HG02678 (cell line): ENCODE data around the gene DHFR2.
A peak's percentile ranks its signal among the peaks of the same experiment; 100 is the strongest.
"Not testable (repeated sequence)": the region's sequence is repeated elsewhere in the genome, so short reads cannot be mapped to it uniquely, and the experiment has no call there.

ENCODE experiments used
- ATAC-seq: cut with Tn5 transposase; IDR thresholded peaks from one replicate; pipeline ENCODE4 v1.9.1; 2021; ENCODE audit warnings: mild to moderate bottlenecking, moderate library complexity; ENCODE audit not compliant: unreplicated experiment

Gene DHFR2

GRCh38 chr3:94065819-94066480 lies 3.2 kb upstream of the DHFR2 start:
- ATAC-seq = no peak

GRCh38 chr3:94065122-94065521 lies 2.4 kb upstream of the DHFR2 start:
- no peak for ATAC-seq

- ATAC-seq = no peak
Observed at GRCh38 chr3:94064243-94064860, 1.6 kb upstream of the DHFR2 start.

- no peak for ATAC-seq
Observed at GRCh38 chr3:94063496-94064119, 892 bp upstream of the DHFR2 start.

GRCh38 chr3:94061297-94061696 lies 1.4 kb downstream of the DHFR2 start:
- ATAC-seq = no peak

- ATAC-seq = no peak
Observed at GRCh38 chr3:94050546-94050945, 12.2 kb downstream of the DHFR2 start.

GRCh38 chr3:94049267-94049666 lies 13.4 kb downstream of the DHFR2 start:
- ATAC-seq = no peak

GRCh38 chr3:94046533-94046932 lies 16.2 kb downstream of the DHFR2 start:
- no peak for ATAC-seq

- ATAC-seq = not testable (repeated sequence)
Observed at GRCh38 chr3:94044100-94044936, 18.4 kb downstream of the DHFR2 start.

GRCh38 chr3:94043285-94043684 lies 19.4 kb downstream of the DHFR2 start:
- no peak for ATAC-seq

GRCh38 chr3:94036909-94037507 lies 25.7 kb downstream of the DHFR2 start:
- peak; percentile 76 for ATAC-seq

- ATAC-seq = no peak
Observed at GRCh38 chr3:94028093-94028837, 34.5 kb downstream of the DHFR2 start, which contains the start of gene STX19. STX19 (minus strand) TSS chr3:94028597; CDS start chr3:94015269, 13,328 bp downstream.

- ATAC-seq = no peak
Observed at GRCh38 chr3:94026623-94027022, 36.1 kb downstream of the DHFR2 start.

GRCh38 chr3:94024385-94024784 lies 38.3 kb downstream of the DHFR2 start:
- ATAC-seq = no peak

GRCh38 chr3:94020293-94020692 lies 42.4 kb downstream of the DHFR2 start:
- no peak for ATAC-seq

- ATAC-seq = no peak
Observed at GRCh38 chr3:94019659-94020058, 43.1 kb downstream of the DHFR2 start.

GRCh38 chr3:94015025-94015424 lies 47.7 kb downstream of the DHFR2 start:
- ATAC-seq = no peak

- no peak for ATAC-seq
Observed at GRCh38 chr3:94012185-94012584, 50.5 kb downstream of the DHFR2 start.

- ATAC-seq = no peak
Observed at GRCh38 chr3:94011233-94011711, 51.4 kb downstream of the DHFR2 start.

GRCh38 chr3:94009608-94010007 lies 53.1 kb downstream of the DHFR2 start:
- no peak for ATAC-seq
